H9 (cell line): ENCODE data around the gene LOXHD1. TPM values are rescaled to one million over a fixed set of nuclear protein-coding genes. Genes with fewer than 3 reads are reported as not detected.

Experiments used
- DNase-seq: peaks from one replicate; pipeline ENCODE4 v3.0.0-alpha.2; 2017
- H2AFZ ChIP-seq: one replicate; pipeline ENCODE4 v1.6.1; 2013; ENCODE audit warnings: mild to moderate bottlenecking, low read length, control low read depth, moderate library complexity
- H2AK5ac ChIP-seq: 2 replicates; pipeline ENCODE4 v1.6.1; 2013; ENCODE audit warnings: low read length, control low read depth, mixed read lengths; ENCODE audit not compliant: insufficient read length
- H2BK120ac ChIP-seq: one replicate; pipeline ENCODE4 v1.6.1; 2013; ENCODE audit warnings: low read depth, mild to moderate bottlenecking, low read length, control low read depth, inconsistent platforms; ENCODE audit not compliant: poor library complexity, severe bottlenecking
- H2BK12ac ChIP-seq: 2 replicates; pipeline ENCODE4 v1.6.1; 2013; ENCODE audit warnings: low read length, control low read depth, mixed read lengths, low read depth; ENCODE audit not compliant: insufficient read length
- H2BK15ac ChIP-seq: 2 replicates; pipeline ENCODE4 v1.6.1; 2013; ENCODE audit warnings: low read depth, low read length, control low read depth
- H2BK20ac ChIP-seq: one replicate; pipeline ENCODE4 v1.6.1; 2013; ENCODE audit warnings: low read depth, mild to moderate bottlenecking, low read length, control low read depth, inconsistent platforms; ENCODE audit not compliant: poor library complexity, severe bottlenecking
- H2BK5ac ChIP-seq: 2 replicates; pipeline ENCODE4 v1.6.1; 2013; ENCODE audit warnings: low read length, control low read depth, mixed read lengths; ENCODE audit not compliant: insufficient read length
- H3K14ac ChIP-seq: 2 replicates; pipeline ENCODE4 v1.6.1; 2013; ENCODE audit warnings: low read length, control low read depth; ENCODE audit not compliant: insufficient read depth
- H3K18ac ChIP-seq: 2 replicates; pipeline ENCODE4 v1.6.1; 2013; ENCODE audit warnings: low read depth, mild to moderate bottlenecking, mixed read lengths, low read length, control low read depth; ENCODE audit not compliant: insufficient read length
- H3K23ac ChIP-seq: 2 replicates; pipeline ENCODE4 v1.6.1; 2013; ENCODE audit warnings: low read length, control low read depth, mixed read lengths, low read depth; ENCODE audit not compliant: insufficient read length
- H3K23me2 ChIP-seq: 2 replicates; pipeline ENCODE4 v1.6.1; 2013; ENCODE audit warnings: low read depth, mild to moderate bottlenecking, mixed read lengths, low read length, control low read depth; ENCODE audit not compliant: insufficient read length, poor library complexity, severe bottlenecking
- H3K27ac ChIP-seq: 2 replicates; pipeline ENCODE4 v1.5.1; 2013; ENCODE audit warnings: low read length, control low read depth, mixed read lengths, low read depth; ENCODE audit not compliant: insufficient read length
- H3K27me3 ChIP-seq: 2 replicates; pipeline ENCODE4 v1.6.1; 2013; ENCODE audit warnings: low read length, control low read depth, inconsistent platforms; ENCODE audit not compliant: insufficient read depth
- H3K4ac ChIP-seq: 2 replicates; pipeline ENCODE4 v1.6.1; 2013; ENCODE audit warnings: low read depth, mild to moderate bottlenecking, control low read depth, inconsistent platforms, low read length, moderate library complexity
- H3K4me1 ChIP-seq: 2 replicates; pipeline ENCODE4 v1.6.1; 2013; ENCODE audit warnings: low read length, control low read depth, inconsistent platforms; ENCODE audit not compliant: insufficient read depth
- H3K4me2 ChIP-seq: 2 replicates; pipeline ENCODE4 v1.6.1; 2013; ENCODE audit warnings: low read length, control low read depth, mixed read lengths; ENCODE audit not compliant: insufficient read length, insufficient read depth
- H3K56ac ChIP-seq: 2 replicates; pipeline ENCODE4 v1.6.1; 2013; ENCODE audit warnings: low read depth, mild to moderate bottlenecking, mixed read lengths, low read length, control low read depth; ENCODE audit not compliant: insufficient read length
- H3K79me1 ChIP-seq: 2 replicates; pipeline ENCODE4 v1.6.1; 2013; ENCODE audit warnings: low read depth, mild to moderate bottlenecking, moderate library complexity, low read length, control low read depth, inconsistent platforms; ENCODE audit not compliant: insufficient read depth, poor library complexity, severe bottlenecking
- H3K79me2 ChIP-seq: 2 replicates; pipeline ENCODE4 v1.6.1; 2013; ENCODE audit warnings: low read length, control low read depth, inconsistent platforms; ENCODE audit not compliant: insufficient read depth
- H3K9ac ChIP-seq: 2 replicates; pipeline ENCODE4 v1.6.1; 2013; ENCODE audit warnings: low read length, control low read depth, mixed read lengths; ENCODE audit not compliant: insufficient read length; ENCODE audit errors: extremely low read depth
- H3K9me3 ChIP-seq: one replicate; pipeline ENCODE4 v1.6.1; 2013; ENCODE audit warnings: low read depth, low read length, inconsistent platforms; ENCODE audit not compliant: control insufficient read depth
- H3T11ph ChIP-seq: one replicate; pipeline ENCODE4 v1.6.1; 2013; ENCODE audit warnings: mild to moderate bottlenecking, low read length, control low read depth, inconsistent platforms
- H4K20me1 ChIP-seq: one replicate; pipeline ENCODE4 v1.6.1; 2013; ENCODE audit not compliant: control insufficient read depth, insufficient read length, insufficient read depth
- H4K5ac ChIP-seq: 2 replicates; pipeline ENCODE4 v1.6.1; 2013; ENCODE audit warnings: low read depth, mild to moderate bottlenecking, mixed read lengths, low read length, control low read depth; ENCODE audit not compliant: insufficient read length
- H4K8ac ChIP-seq: replicated peaks from 2 replicates; pipeline ENCODE4 v1.6.1; 2013; ENCODE audit warnings: low read length, control low read depth, mixed read lengths, low read depth; ENCODE audit not compliant: insufficient read length
- H4K91ac ChIP-seq: 2 replicates; pipeline ENCODE4 v1.6.1; 2013; ENCODE audit warnings: low read depth, mild to moderate bottlenecking, moderate library complexity, mixed read lengths, low read length, control low read depth; ENCODE audit not compliant: insufficient read length
- H3K27ac Mint-ChIP-seq, 3 experiments: 2 replicates in 2 of 3; 3 replicates in 1 of 3; pipeline ENCODE4 v1.8.0; 2020 to 2021; ENCODE audit warnings: mixed read lengths in 3 of 3, mild to moderate bottlenecking in 1 of 3, moderate library complexity in 1 of 3
- H3K27me3 Mint-ChIP-seq: 2 replicates; pipeline ENCODE4 v1.8.0; 2021; ENCODE audit warnings: low read depth, mild to moderate bottlenecking, moderate library complexity, mixed read lengths
- H3K36me3 Mint-ChIP-seq, 3 experiments: 2 replicates in 2 of 3; 3 replicates in 1 of 3; pipeline ENCODE4 v1.8.0; 2020 to 2021; ENCODE audit warnings: low read depth in 3 of 3, mixed read lengths in 3 of 3; ENCODE audit not compliant: insufficient read depth in 1 of 3
- H3K4me1 Mint-ChIP-seq, 2 experiments: 2 replicates each; pipeline ENCODE4 v1.8.0; 2020; ENCODE audit warnings: mixed read lengths in 2 of 2
- H3K4me3 Mint-ChIP-seq, 2 experiments: 2 replicates in 1 of 2; 3 replicates in 1 of 2; pipeline ENCODE4 v1.8.0; 2020 to 2021; ENCODE audit warnings: mild to moderate bottlenecking in 2 of 2, mixed read lengths in 2 of 2, moderate library complexity in 1 of 2
- H3K9me3 Mint-ChIP-seq, 2 experiments: 2 replicates in 1 of 2; 3 replicates in 1 of 2; pipeline ENCODE4 v1.8.0; 2020; ENCODE audit warnings: mild to moderate bottlenecking in 2 of 2, mixed read lengths in 2 of 2, moderate library complexity in 1 of 2
- CTCF ChIP-seq: fragments of 200-600 bp; sonication (generic); conservative IDR thresholded peaks from 3 replicates; pipeline ENCODE4 v1.8.0; 2021; ENCODE audit warnings: antibody characterized with exemption, mild to moderate bottlenecking
- WGBS: extraction: QIAGEN DNeasy Blood & Tissue Kit; methylation state at CpG from one replicate; pipeline ENCODE4 v1.1.7; 2013; ENCODE audit warnings: missing lambda C conversion rate, low lambda C conversion rate, mixed read lengths; ENCODE audit not compliant: insufficient read length; ENCODE audit errors: extremely low coverage; 5-methylcytosine and 5-hydroxymethylcytosine counted together
- total RNA-seq: library from RNA; stranded (reverse); gene quantifications from 2 replicates; pipeline ENCODE4 v1.2.1, GENCODE V29; 2021

Gene LOXHD1
- total RNA-seq, 1 experiment from 2014 or later, result 0.07 TPM

GRCh38 chr18:46624127-46624526 is 32.9 kb downstream of the LOXHD1 start:
- no peak overlapping the region for H3K27ac ChIP-seq
- no peak overlapping the region for H4K5ac ChIP-seq
- no CpG with 5 or more reads among the region's 11 CpGs for WGBS
- no peak overlapping the region for H2BK20ac ChIP-seq
- no peak for DNase-seq
- H4K91ac ChIP-seq, result no peak overlapping the region
- H3K9me3 Mint-ChIP-seq, result no peaks in the 10 kb centered on the region
- no peaks in the 10 kb centered on the region for H3K79me2 ChIP-seq
- no peaks in the 10 kb centered on the region for H3K9me3 ChIP-seq
- peaks cover 0 to 8% of the 10 kb centered on the region in 2 experiments; a peak in 2 of 4 replicates for H3K4me1 Mint-ChIP-seq
- no peak overlapping the region for H2BK5ac ChIP-seq
- no peak overlapping the region for H3K23ac ChIP-seq
- H3K56ac ChIP-seq, result no peak overlapping the region
- H3K4me2 ChIP-seq, result no peak overlapping the region
- no peak overlapping the region for H3K18ac ChIP-seq
- no peak overlapping the region for H3K9ac ChIP-seq
- no peak for TF ChIP-seq CTCF
- no peak overlapping the region for H4K8ac ChIP-seq
- no peaks in the 10 kb centered on the region for H3K36me3 Mint-ChIP-seq
- no peaks in the 10 kb centered on the region for H3K23me2 ChIP-seq
- H3K27me3 Mint-ChIP-seq, result peaks cover 4% of the 10 kb centered on the region
- no peaks in the 10 kb centered on the region for H4K20me1 ChIP-seq
- 0 out of 7 replicates have a peak overlapping the region, but pooled peaks of 1 of the 3 experiments have one; percentile 23 for H3K27ac Mint-ChIP-seq
- no peak overlapping the region for H3K4me3 Mint-ChIP-seq
- no peak overlapping the region for H3K14ac ChIP-seq
- no peaks in the 10 kb centered on the region for H3K79me1 ChIP-seq
- no peak overlapping the region for H3K4ac ChIP-seq
- no peak overlapping the region for H2BK12ac ChIP-seq
- no peak overlapping the region for H2BK15ac ChIP-seq
- no peak overlapping the region for H2AK5ac ChIP-seq
- no peak overlapping the region for H2AFZ ChIP-seq
- no peaks in the 10 kb centered on the region for H3K27me3 ChIP-seq
- no peak overlapping the region for H2BK120ac ChIP-seq
- no peak overlapping the region for H3T11ph ChIP-seq
- H3K4me1 ChIP-seq, result no peaks in the 10 kb centered on the region
